Measurements from ENCODE around the gene RASL11A.

GRCh38 chr13:27319404-27319803, 48.8 kb downstream of the RASL11A start:
- TF ChIP-seq, protein P1, sequence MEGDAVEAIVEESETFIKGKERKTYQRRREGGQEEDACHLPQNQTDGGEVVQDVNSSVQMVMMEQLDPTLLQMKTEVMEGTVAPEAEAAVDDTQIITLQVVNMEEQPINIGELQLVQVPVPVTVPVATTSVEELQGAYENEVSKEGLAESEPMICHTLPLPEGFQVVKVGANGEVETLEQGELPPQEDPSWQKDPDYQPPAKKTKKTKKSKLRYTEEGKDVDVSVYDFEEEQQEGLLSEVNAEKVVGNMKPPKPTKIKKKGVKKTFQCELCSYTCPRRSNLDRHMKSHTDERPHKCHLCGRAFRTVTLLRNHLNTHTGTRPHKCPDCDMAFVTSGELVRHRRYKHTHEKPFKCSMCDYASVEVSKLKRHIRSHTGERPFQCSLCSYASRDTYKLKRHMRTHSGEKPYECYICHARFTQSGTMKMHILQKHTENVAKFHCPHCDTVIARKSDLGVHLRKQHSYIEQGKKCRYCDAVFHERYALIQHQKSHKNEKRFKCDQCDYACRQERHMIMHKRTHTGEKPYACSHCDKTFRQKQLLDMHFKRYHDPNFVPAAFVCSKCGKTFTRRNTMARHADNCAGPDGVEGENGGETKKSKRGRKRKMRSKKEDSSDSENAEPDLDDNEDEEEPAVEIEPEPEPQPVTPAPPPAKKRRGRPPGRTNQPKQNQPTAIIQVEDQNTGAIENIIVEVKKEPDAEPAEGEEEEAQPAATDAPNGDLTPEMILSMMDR (conservative IDR thresholded peaks at IDR 0.05) = no peak
- TF ChIP-seq EZH2 (IDR thresholded peaks at IDR 0.05; ENCODE audit: low read depth) = no peak

Measured in PC-9 (cell line).